Cardiac muscle cell (in vitro differentiated cells and primary cell): ENCODE measurements around the gene SPPL2B. TPM values are rescaled to one million over a fixed set of nuclear protein-coding genes. Genes with fewer than 3 reads are reported as not detected.

Source experiments
- DNase-seq, 2 donors: peaks; one replicate each; pipeline versions ENCODE4 v3.0.0 to v3.0.0-alpha.2; 2010 to 2017; ENCODE audit warnings: low read depth in 1 of 2, low spot score in 1 of 2
- H3K27ac ChIP-seq: fragments of 200-600 bp; sonication (generic); 2 replicates; pipeline ENCODE4 v1.5.1; 2016
- H3K27me3 ChIP-seq: fragments of 200-600 bp; sonication (generic); 2 replicates; pipeline ENCODE4 v1.6.0; 2016; ENCODE audit warnings: control low read depth
- H3K36me3 ChIP-seq: fragments of 200-600 bp; sonication (generic); 2 replicates; pipeline ENCODE4 v1.5.1; 2016; ENCODE audit warnings: control low read depth
- H3K4me1 ChIP-seq: fragments of 200-600 bp; sonication (generic); 2 replicates; pipeline ENCODE4 v1.8.1; 2017; ENCODE audit warnings: low read depth, mild to moderate bottlenecking, mixed run types
- H3K4me3 ChIP-seq: fragments of 200-600 bp; sonication (generic); 2 replicates; pipeline ENCODE4 v1.5.1; 2016; ENCODE audit warnings: mild to moderate bottlenecking
- H3K9me3 ChIP-seq: fragments of 200-600 bp; sonication (generic); 2 replicates; pipeline ENCODE4 v1.5.1; 2017; ENCODE audit warnings: low read depth, mild to moderate bottlenecking, control low read depth
- polyA plus RNA-seq: library from polyadenylated mRNA; unstranded; fragments of >200 nt; fragmentation: Nextera tagmentation; extraction: Ambion mirVana; gene quantifications from 2 replicates; pipeline ENCODE4 v1.2.1, GENCODE V29; 2016
- total RNA-seq: library from RNA; depleted of rRNA; stranded (reverse); fragments of >200 nt; gene quantifications from 2 replicates; pipeline ENCODE4 v1.2.3, GENCODE V29; 2016
- TF ChIP-seq, protein P1 (sequence below): IDR thresholded peaks from 2 replicates; pipeline ENCODE4 v1.5.1; 2012; ENCODE audit warnings: low read depth, mild to moderate bottlenecking, low read length

SPPL2B gene
- total and polyA plus RNA-seq, 2 experiments from 2014 or later, result 90.9 to 132 TPM

GRCh38 chr19:2318923-2319322, 9.6 kb upstream of the SPPL2B start:
- no peaks in the 10 kb centered on the region for H3K4me1 ChIP-seq
- H3K4me3 ChIP-seq, result no peak overlapping the region
- no peak overlapping the region for H3K27ac ChIP-seq
- TF ChIP-seq, protein P1, sequence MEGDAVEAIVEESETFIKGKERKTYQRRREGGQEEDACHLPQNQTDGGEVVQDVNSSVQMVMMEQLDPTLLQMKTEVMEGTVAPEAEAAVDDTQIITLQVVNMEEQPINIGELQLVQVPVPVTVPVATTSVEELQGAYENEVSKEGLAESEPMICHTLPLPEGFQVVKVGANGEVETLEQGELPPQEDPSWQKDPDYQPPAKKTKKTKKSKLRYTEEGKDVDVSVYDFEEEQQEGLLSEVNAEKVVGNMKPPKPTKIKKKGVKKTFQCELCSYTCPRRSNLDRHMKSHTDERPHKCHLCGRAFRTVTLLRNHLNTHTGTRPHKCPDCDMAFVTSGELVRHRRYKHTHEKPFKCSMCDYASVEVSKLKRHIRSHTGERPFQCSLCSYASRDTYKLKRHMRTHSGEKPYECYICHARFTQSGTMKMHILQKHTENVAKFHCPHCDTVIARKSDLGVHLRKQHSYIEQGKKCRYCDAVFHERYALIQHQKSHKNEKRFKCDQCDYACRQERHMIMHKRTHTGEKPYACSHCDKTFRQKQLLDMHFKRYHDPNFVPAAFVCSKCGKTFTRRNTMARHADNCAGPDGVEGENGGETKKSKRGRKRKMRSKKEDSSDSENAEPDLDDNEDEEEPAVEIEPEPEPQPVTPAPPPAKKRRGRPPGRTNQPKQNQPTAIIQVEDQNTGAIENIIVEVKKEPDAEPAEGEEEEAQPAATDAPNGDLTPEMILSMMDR, result no peak
- H3K9me3 ChIP-seq, result no peaks in the 10 kb centered on the region
- peaks cover under 1% of the 10 kb centered on the region for H3K36me3 ChIP-seq
- no peaks in the 10 kb centered on the region for H3K27me3 ChIP-seq
- DNase-seq, result no peak

DNA sequence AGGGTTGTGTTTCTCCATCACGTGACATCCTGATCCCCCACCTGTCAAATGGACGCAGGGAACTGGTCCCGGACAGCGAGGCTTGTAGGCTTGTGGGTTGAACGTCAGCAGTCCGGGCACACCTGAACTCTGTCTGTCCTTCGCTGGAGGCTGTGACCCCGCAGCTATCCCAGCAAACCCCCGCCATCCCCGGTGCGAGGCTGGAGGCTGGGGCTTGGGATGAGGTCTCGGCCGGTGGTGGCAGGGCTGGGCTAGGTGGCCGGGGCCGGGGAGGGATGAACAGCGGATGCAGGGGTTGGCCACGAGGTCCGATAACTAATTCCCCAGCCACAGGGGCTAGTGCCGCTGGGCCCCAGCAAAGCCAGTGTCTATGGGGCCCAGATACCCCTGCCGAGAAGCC, 8.9 kb upstream of the SPPL2B start:
- TF ChIP-seq, protein P1, result no peak
- no peaks in the 10 kb centered on the region for H3K4me1 ChIP-seq
- no peak overlapping the region for H3K4me3 ChIP-seq
- DNase-seq, result no peak
- peaks cover 3% of the 10 kb centered on the region for H3K36me3 ChIP-seq
- H3K9me3 ChIP-seq, result no peaks in the 10 kb centered on the region
- H3K27me3 ChIP-seq, result no peaks in the 10 kb centered on the region
- H3K27ac ChIP-seq, result no peak overlapping the region

- H3K4me1 ChIP-seq, result no peaks in the 10 kb centered on the region
- no peaks in the 10 kb centered on the region for H3K27me3 ChIP-seq
- H3K4me3 ChIP-seq, result no peak overlapping the region
- H3K36me3 ChIP-seq, result peaks cover 3% of the 10 kb centered on the region
- no peaks in the 10 kb centered on the region for H3K9me3 ChIP-seq
- no peak overlapping the region for H3K27ac ChIP-seq
- TF ChIP-seq, protein P1, result no peak
- DNase-seq, result no peak
Observed at GRCh38 chr19:2320049-2320448, 8.4 kb upstream of the SPPL2B start.

GRCh38 chr19:2320939-2321338, 7.5 kb upstream of the SPPL2B start:
- TF ChIP-seq, protein P1, result no peak
- no peak overlapping the region for H3K4me3 ChIP-seq
- peaks cover 5% of the 10 kb centered on the region for H3K36me3 ChIP-seq
- no peaks in the 10 kb centered on the region for H3K27me3 ChIP-seq
- no peak overlapping the region for H3K27ac ChIP-seq
- no peaks in the 10 kb centered on the region for H3K4me1 ChIP-seq
- DNase-seq, result no peak
- no peaks in the 10 kb centered on the region for H3K9me3 ChIP-seq

- DNase-seq, result no peak
- H3K27ac ChIP-seq, result no peak overlapping the region
- H3K9me3 ChIP-seq, result no peaks in the 10 kb centered on the region
- H3K27me3 ChIP-seq, result no peaks in the 10 kb centered on the region
- peaks cover 5% of the 10 kb centered on the region for H3K36me3 ChIP-seq
- TF ChIP-seq, protein P1, result no peak
- no peaks in the 10 kb centered on the region for H3K4me1 ChIP-seq
- no peak overlapping the region for H3K4me3 ChIP-seq
Observed at GRCh38 chr19:2321565-2322283, 6.8 kb upstream of the SPPL2B start.
